HG03469 (cell line): ENCODE data around the gene BRD3OS.
A peak's percentile ranks its signal among the peaks of the same experiment; 100 is the strongest.

Experiments
- ATAC-seq: cut with Tn5 transposase; IDR thresholded peaks from one replicate; pipeline ENCODE4 v1.9.1; 2021; ENCODE audit warnings: mild to moderate bottlenecking, moderate library complexity, moderate number of reproducible peaks; ENCODE audit not compliant: unreplicated experiment

The BRD3OS gene

GRCh38 chr9:134049772-134050588 is 24.7 kb downstream of the BRD3OS start:
- ATAC-seq: no peak

- ATAC-seq: no peak
Observed at GRCh38 chr9:134050726-134051125, 25.4 kb downstream of the BRD3OS start.

GRCh38 chr9:134051319-134051718 is 26.0 kb downstream of the BRD3OS start:
- no peak for ATAC-seq

GRCh38 chr9:134052491-134052890 is 27.2 kb downstream of the BRD3OS start:
- no peak for ATAC-seq

GRCh38 chr9:134052941-134053340 is 27.7 kb downstream of the BRD3OS start:
- ATAC-seq: no peak

- ATAC-seq: no peak
Observed at GRCh38 chr9:134053401-134053871, 28.2 kb downstream of the BRD3OS start.

GRCh38 chr9:134053941-134054761 is 28.9 kb downstream of the BRD3OS start:
- no peak for ATAC-seq

- no peak for ATAC-seq
Observed at GRCh38 chr9:134054891-134055811, 29.9 kb downstream of the BRD3OS start.

- no peak for ATAC-seq
Observed at GRCh38 chr9:134055981-134056461, 30.7 kb downstream of the BRD3OS start.

- no peak for ATAC-seq
Observed at GRCh38 chr9:134056483-134057306, 31.4 kb downstream of the BRD3OS start.

GRCh38 chr9:134057307-134057657 is 32.0 kb downstream of the BRD3OS start:
- no peak for ATAC-seq

GRCh38 chr9:134057751-134058701 is 32.7 kb downstream of the BRD3OS start:
- no peak for ATAC-seq

GRCh38 chr9:134058716-134059115 is 33.4 kb downstream of the BRD3OS start:
- ATAC-seq: no peak

GRCh38 chr9:134059188-134059641 is 33.9 kb downstream of the BRD3OS start:
- no peak for ATAC-seq

GRCh38 chr9:134059661-134060395 is 34.5 kb downstream of the BRD3OS start:
- peak; percentile 63 for ATAC-seq

- ATAC-seq: no peak
Observed at GRCh38 chr9:134060546-134060945, 35.3 kb downstream of the BRD3OS start.

- ATAC-seq: no peak
Observed at GRCh38 chr9:134061019-134061687, 35.9 kb downstream of the BRD3OS start.
